SK-N-SH treated with all-trans-retinoic acid at 6 μM for 48 hours (cell line): ENCODE data around the gene RERG.

Source experiments
- ATAC-seq: fragments of 200-7000 bp; cut with Tn5 transposase; 3 replicates; pipeline ENCODE4 v1.9.1; 2020; ENCODE audit warnings: mild to moderate bottlenecking, moderate library complexity
- BACH2 ChIP-seq: fragments of 250-450 bp; sonication (Bioruptor Pico); IDR thresholded peaks from 2 replicates; pipeline ENCODE4 v1.9.0; 2021; ENCODE audit warnings: mild to moderate bottlenecking, borderline replicate concordance
- CSDC2 ChIP-seq: fragments of 250-450 bp; sonication (Bioruptor Pico); IDR thresholded peaks from 2 replicates; pipeline ENCODE4 v1.5.0; 2020; ENCODE audit warnings: mild to moderate bottlenecking, moderate library complexity
- ESRRG ChIP-seq: fragments of 250-450 bp; sonication (Bioruptor Pico); IDR thresholded peaks from 2 replicates; pipeline ENCODE4 v1.6.1; 2021; ENCODE audit warnings: mild to moderate bottlenecking
- GLIS3 ChIP-seq: fragments of 250-450 bp; sonication (Bioruptor Pico); IDR thresholded peaks from 2 replicates; pipeline ENCODE4 v1.5.0; 2020; ENCODE audit warnings: mild to moderate bottlenecking, moderate library complexity
- ISL1 ChIP-seq: fragments of 250-450 bp; sonication (Bioruptor Pico); IDR thresholded peaks from 2 replicates; pipeline ENCODE4 v2.1.2; 2022; ENCODE audit warnings: mild to moderate bottlenecking, moderate library complexity
- PPARA ChIP-seq: fragments of 250-450 bp; sonication (Bioruptor Pico); IDR thresholded peaks from 2 replicates; pipeline ENCODE4 v1.5.0; 2020; ENCODE audit warnings: mild to moderate bottlenecking, borderline replicate concordance
- RARB ChIP-seq: fragments of 250-450 bp; sonication (Bioruptor Pico); IDR thresholded peaks from 2 replicates; pipeline ENCODE4 v1.8.0; 2021; ENCODE audit warnings: mild to moderate bottlenecking, moderate library complexity
- TCF4 ChIP-seq: fragments of 250-450 bp; sonication (Bioruptor Pico); IDR thresholded peaks from 2 replicates; pipeline ENCODE4 v1.8.0; 2021; ENCODE audit warnings: mild to moderate bottlenecking, moderate library complexity, borderline replicate concordance
- TOX ChIP-seq: fragments of 250-450 bp; sonication (Bioruptor Pico); IDR thresholded peaks from 2 replicates; pipeline ENCODE4 v1.8.0; 2021; ENCODE audit warnings: mild to moderate bottlenecking, moderate library complexity, borderline replicate concordance
- ZC3H10 ChIP-seq: fragments of 250-450 bp; sonication (Bioruptor Pico); IDR thresholded peaks from 2 replicates; pipeline ENCODE4 v1.5.1; 2021; ENCODE audit warnings: mild to moderate bottlenecking, moderate library complexity
- ZFP3 ChIP-seq: fragments of 250-450 bp; sonication (Bioruptor Pico); IDR thresholded peaks from 2 replicates; pipeline ENCODE4 v1.5.0; 2020; ENCODE audit warnings: mild to moderate bottlenecking, moderate library complexity
- ZFP30 ChIP-seq: fragments of 450-650 bp; formaldehyde crosslinking; IDR thresholded peaks from 2 replicates; pipeline ENCODE4 v1.5.0; 2022; ENCODE audit warnings: mild to moderate bottlenecking, moderate library complexity
- ZNF565 ChIP-seq: fragments of 450-650 bp; formaldehyde crosslinking; conservative IDR thresholded peaks from 2 replicates; pipeline ENCODE4 v1.5.0; 2020; ENCODE audit warnings: low read depth, mild to moderate bottlenecking, moderate library complexity
- ZNF70 ChIP-seq: fragments of 450-650 bp; formaldehyde crosslinking; IDR thresholded peaks from 2 replicates; pipeline ENCODE4 v1.5.0; 2020; ENCODE audit warnings: mild to moderate bottlenecking, moderate library complexity
- ZNF8 ChIP-seq: fragments of 450-650 bp; formaldehyde crosslinking; IDR thresholded peaks from 2 replicates; pipeline ENCODE4 v1.5.0; 2020; ENCODE audit warnings: mild to moderate bottlenecking, moderate library complexity
- TF ChIP-seq, protein P1 (sequence below): fragments of 250-450 bp; sonication (Bioruptor Pico); IDR thresholded peaks from 2 replicates; pipeline ENCODE4 v1.5.1; 2020; ENCODE audit warnings: low read depth, mild to moderate bottlenecking, moderate library complexity
- TF ChIP-seq, protein P2 (sequence below): fragments of 250-450 bp; sonication (Bioruptor Pico); IDR thresholded peaks from 2 replicates; pipeline ENCODE4 v1.8.0; 2020; ENCODE audit warnings: mild to moderate bottlenecking, moderate library complexity, borderline replicate concordance
- TF ChIP-seq, protein P3 (sequence below): fragments of 250-450 bp; sonication (Bioruptor Pico); IDR thresholded peaks from 2 replicates; pipeline ENCODE4 v1.8.0; 2021; ENCODE audit warnings: low read depth, mild to moderate bottlenecking, moderate library complexity, borderline replicate concordance
- TF ChIP-seq, protein P4 (sequence below): fragments of 250-450 bp; sonication (Bioruptor Pico); IDR thresholded peaks from 2 replicates; pipeline ENCODE4 v1.5.0; 2020; ENCODE audit warnings: mild to moderate bottlenecking, moderate library complexity
- TF ChIP-seq, protein P5 (sequence below): fragments of 250-450 bp; sonication (Bioruptor Pico); IDR thresholded peaks from 2 replicates; pipeline ENCODE4 v1.5.1; 2021; ENCODE audit warnings: mild to moderate bottlenecking, moderate library complexity

The RERG gene

DNA sequence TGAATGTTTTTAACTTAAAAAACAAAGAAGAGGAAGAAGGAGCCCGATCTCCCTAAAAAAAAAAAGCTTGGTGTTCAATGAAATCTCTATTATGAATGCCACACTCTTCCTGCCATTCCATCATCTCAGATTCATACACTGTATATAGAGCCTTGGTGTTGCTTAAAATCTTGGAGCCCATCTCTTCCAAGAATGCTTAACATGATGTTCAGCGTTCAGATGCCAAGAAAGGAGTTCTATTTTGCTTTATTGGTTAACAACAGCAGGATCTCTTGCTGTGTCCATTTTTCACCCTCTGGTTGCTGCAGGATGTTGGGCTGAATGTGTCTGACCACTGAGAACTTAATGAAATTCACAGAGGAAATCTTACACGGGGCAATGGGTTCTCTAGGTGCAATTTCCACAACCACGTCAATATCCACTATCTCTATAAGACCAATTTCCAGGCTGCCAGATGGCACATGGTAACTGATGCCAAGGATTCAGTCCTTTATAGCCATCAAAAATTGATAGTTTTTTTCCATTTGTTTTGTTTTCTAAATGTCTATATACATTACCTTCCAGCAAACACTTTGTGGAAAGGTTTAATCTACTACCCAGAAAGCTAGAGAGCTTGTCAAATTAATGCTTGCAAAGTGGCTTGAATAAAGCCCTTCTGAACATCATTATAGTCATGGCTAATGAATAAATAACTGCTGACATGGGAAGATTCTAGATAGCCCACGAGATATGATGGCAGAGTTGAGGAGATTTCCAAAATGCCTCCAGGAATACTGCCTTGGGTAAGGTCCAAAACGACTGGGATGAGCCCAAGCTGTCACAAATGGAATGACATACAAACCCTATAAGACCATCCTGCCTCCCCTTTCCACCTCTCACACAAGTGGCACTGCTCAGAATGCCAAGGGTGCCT lies 26.5 kb downstream of the RERG start (continued):
- TF ChIP-seq, protein P1, sequence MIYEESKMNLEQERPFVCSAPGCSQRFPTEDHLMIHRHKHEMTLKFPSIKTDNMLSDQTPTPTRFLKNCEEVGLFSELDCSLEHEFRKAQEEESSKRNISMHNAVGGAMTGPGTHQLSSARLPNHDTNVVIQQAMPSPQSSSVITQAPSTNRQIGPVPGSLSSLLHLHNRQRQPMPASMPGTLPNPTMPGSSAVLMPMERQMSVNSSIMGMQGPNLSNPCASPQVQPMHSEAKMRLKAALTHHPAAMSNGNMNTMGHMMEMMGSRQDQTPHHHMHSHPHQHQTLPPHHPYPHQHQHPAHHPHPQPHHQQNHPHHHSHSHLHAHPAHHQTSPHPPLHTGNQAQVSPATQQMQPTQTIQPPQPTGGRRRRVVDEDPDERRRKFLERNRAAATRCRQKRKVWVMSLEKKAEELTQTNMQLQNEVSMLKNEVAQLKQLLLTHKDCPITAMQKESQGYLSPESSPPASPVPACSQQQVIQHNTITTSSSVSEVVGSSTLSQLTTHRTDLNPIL (CRISPR knock-in tag), result no peak

DNA sequence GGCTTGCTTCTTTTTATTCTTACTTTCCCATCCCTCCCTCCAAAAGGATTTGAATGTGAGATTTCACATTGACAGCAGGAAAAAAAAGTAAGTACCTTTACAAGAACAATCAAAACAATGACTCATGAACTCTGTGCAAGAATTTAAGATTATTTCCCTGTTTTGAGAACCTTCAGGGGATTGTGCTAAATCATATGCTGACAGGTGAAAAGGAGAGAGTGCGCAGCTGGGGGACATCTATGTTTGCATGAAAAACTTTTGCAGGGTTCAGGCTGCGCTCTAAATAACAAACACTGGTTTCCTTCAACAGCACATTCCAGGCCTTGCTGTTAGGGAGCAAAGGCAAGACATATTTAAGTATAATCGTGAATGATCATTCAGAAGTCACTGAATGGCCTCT lies 27.3 kb downstream of the RERG start:
- TF ChIP-seq, protein P1 (CRISPR knock-in tag), result no peak
- no peak for TF ChIP-seq ZNF70
- TF ChIP-seq, protein P2, sequence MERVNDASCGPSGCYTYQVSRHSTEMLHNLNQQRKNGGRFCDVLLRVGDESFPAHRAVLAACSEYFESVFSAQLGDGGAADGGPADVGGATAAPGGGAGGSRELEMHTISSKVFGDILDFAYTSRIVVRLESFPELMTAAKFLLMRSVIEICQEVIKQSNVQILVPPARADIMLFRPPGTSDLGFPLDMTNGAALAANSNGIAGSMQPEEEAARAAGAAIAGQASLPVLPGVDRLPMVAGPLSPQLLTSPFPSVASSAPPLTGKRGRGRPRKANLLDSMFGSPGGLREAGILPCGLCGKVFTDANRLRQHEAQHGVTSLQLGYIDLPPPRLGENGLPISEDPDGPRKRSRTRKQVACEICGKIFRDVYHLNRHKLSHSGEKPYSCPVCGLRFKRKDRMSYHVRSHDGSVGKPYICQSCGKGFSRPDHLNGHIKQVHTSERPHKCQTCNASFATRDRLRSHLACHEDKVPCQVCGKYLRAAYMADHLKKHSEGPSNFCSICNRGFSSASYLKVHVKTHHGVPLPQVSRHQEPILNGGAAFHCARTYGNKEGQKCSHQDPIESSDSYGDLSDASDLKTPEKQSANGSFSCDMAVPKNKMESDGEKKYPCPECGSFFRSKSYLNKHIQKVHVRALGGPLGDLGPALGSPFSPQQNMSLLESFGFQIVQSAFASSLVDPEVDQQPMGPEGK (CRISPR knock-in tag), result no peak
- TF ChIP-seq ISL1 (CRISPR knock-in tag), result no peak
- TF ChIP-seq ZFP3 (CRISPR knock-in tag), result no peak
- TF ChIP-seq, protein P3, sequence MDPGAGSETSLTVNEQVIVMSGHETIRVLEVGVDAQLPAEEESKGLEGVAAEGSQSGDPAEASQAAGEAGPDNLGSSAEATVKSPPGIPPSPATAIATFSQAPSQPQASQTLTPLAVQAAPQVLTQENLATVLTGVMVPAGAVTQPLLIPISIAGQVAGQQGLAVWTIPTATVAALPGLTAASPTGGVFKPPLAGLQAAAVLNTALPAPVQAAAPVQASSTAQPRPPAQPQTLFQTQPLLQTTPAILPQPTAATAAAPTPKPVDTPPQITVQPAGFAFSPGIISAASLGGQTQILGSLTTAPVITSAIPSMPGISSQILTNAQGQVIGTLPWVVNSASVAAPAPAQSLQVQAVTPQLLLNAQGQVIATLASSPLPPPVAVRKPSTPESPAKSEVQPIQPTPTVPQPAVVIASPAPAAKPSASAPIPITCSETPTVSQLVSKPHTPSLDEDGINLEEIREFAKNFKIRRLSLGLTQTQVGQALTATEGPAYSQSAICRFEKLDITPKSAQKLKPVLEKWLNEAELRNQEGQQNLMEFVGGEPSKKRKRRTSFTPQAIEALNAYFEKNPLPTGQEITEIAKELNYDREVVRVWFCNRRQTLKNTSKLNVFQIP (CRISPR knock-in tag), result no peak
- no peak for TF ChIP-seq RARB
- no peak for ATAC-seq

DNA sequence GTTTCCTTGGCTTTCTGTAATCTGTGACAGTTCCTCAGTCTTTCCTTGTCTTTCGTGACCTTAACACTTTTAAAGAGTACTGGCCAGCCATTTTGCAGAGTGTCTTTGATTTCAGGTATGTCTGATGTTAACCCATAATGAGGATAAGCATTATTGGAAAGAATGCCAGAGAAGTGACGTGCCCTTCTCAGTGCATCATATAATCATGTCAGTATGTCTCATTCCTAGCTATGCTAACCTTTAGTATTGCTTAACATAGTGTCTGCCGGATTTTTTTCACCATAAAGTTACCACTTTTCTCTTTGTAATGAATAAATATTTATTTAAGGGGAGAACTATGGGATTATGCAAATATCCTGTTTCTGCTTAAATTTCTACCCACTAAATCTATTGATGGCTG lies 28.5 kb downstream of the RERG start:
- no peak for ATAC-seq
- no peak for TF ChIP-seq ZNF8 (CRISPR knock-in tag)
- TF ChIP-seq, protein P3 (CRISPR knock-in tag), result no peak
- no peak for TF ChIP-seq ZFP30 (CRISPR knock-in tag)
- no peak for TF ChIP-seq TCF4
- no peak for TF ChIP-seq ZNF70
- TF ChIP-seq, protein P4, sequence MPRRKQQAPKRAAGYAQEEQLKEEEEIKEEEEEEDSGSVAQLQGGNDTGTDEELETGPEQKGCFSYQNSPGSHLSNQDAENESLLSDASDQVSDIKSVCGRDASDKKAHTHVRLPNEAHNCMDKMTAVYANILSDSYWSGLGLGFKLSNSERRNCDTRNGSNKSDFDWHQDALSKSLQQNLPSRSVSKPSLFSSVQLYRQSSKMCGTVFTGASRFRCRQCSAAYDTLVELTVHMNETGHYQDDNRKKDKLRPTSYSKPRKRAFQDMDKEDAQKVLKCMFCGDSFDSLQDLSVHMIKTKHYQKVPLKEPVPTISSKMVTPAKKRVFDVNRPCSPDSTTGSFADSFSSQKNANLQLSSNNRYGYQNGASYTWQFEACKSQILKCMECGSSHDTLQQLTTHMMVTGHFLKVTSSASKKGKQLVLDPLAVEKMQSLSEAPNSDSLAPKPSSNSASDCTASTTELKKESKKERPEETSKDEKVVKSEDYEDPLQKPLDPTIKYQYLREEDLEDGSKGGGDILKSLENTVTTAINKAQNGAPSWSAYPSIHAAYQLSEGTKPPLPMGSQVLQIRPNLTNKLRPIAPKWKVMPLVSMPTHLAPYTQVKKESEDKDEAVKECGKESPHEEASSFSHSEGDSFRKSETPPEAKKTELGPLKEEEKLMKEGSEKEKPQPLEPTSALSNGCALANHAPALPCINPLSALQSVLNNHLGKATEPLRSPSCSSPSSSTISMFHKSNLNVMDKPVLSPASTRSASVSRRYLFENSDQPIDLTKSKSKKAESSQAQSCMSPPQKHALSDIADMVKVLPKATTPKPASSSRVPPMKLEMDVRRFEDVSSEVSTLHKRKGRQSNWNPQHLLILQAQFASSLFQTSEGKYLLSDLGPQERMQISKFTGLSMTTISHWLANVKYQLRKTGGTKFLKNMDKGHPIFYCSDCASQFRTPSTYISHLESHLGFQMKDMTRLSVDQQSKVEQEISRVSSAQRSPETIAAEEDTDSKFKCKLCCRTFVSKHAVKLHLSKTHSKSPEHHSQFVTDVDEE (CRISPR knock-in tag), result no peak
- no peak for TF ChIP-seq TOX (CRISPR knock-in tag)
- no peak for TF ChIP-seq CSDC2 (CRISPR knock-in tag)
- TF ChIP-seq RARB, result no peak
- no peak for TF ChIP-seq ZNF565
- TF ChIP-seq ESRRG (CRISPR knock-in tag), result no peak
- no peak for TF ChIP-seq PPARA (CRISPR knock-in tag)
- TF ChIP-seq BACH2, result no peak
- no peak for TF ChIP-seq ISL1 (CRISPR knock-in tag)
- TF ChIP-seq, protein P5, sequence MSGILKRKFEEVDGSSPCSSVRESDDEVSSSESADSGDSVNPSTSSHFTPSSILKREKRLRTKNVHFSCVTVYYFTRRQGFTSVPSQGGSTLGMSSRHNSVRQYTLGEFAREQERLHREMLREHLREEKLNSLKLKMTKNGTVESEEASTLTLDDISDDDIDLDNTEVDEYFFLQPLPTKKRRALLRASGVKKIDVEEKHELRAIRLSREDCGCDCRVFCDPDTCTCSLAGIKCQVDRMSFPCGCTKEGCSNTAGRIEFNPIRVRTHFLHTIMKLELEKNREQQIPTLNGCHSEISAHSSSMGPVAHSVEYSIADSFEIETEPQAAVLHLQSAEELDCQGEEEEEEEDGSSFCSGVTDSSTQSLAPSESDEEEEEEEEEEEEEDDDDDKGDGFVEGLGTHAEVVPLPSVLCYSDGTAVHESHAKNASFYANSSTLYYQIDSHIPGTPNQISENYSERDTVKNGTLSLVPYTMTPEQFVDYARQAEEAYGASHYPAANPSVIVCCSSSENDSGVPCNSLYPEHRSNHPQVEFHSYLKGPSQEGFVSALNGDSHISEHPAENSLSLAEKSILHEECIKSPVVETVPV (CRISPR knock-in tag), result no peak
- no peak for TF ChIP-seq ZC3H10 (CRISPR knock-in tag)
- no peak for TF ChIP-seq GLIS3 (CRISPR knock-in tag)
